Sigmoid colon (tissue), 7 donors: ENCODE data around the gene RTN4. TPM values are rescaled to one million over a fixed set of nuclear protein-coding genes. Genes with fewer than 3 reads are reported as not detected.

Experiments
- DNase-seq: peaks from one replicate; pipeline ENCODE4 v3.0.0-alpha.2; 2019
- H3K27ac ChIP-seq, 4 donors: fragments of 200-600 bp; sonication (generic); one replicate each; pipeline ENCODE4 v1.5.1; 2016 to 2019; ENCODE audit warnings: mild to moderate bottlenecking in 1 of 4
- H3K27me3 ChIP-seq, 3 donors: fragments of 200-600 bp; sonication (generic); one replicate each; pipeline ENCODE4 v1.5.1; 2019; ENCODE audit warnings: mild to moderate bottlenecking in 1 of 3
- H3K36me3 ChIP-seq, 4 donors: fragments of 200-600 bp; sonication (generic); one replicate each; pipeline ENCODE4 v1.5.1; 2016 to 2019
- H3K4me1 ChIP-seq, 4 donors: fragments of 200-600 bp; sonication (generic); one replicate each; pipeline ENCODE4 v1.5.1; 2017 to 2019
- H3K4me3 ChIP-seq, 4 donors: fragments of 200-600 bp; sonication (generic); one replicate each; pipeline ENCODE4 v1.5.1; 2017 to 2019; ENCODE audit warnings: mild to moderate bottlenecking in 2 of 4, moderate library complexity in 1 of 4
- H3K9me3 ChIP-seq, 4 donors: fragments of 200-600 bp in 3 of 4; sonication (generic) in 3 of 4; one replicate each; pipeline versions ENCODE4 v1.5.1 to v1.6.1; 2013 to 2019
- CTCF ChIP-seq, 4 experiments: fragments of 450-650 bp in 3 of 4; fragments of 200-600 bp in 1 of 4; IDR thresholded peaks; one replicate each; pipeline ENCODE4 v1.5.1; 2016 to 2019; ENCODE audit warnings: antibody characterized with exemption in 4 of 4, mild to moderate bottlenecking in 3 of 4, moderate library complexity in 2 of 4
- EP300 ChIP-seq, 4 donors: sonication (generic); formaldehyde crosslinking; IDR thresholded peaks; one replicate each; pipeline ENCODE4 v1.6.1; 2017; ENCODE audit warnings: antibody characterized with exemption in 4 of 4
- POLR2A ChIP-seq, 2 donors: fragments of 450-650 bp; IDR thresholded peaks; one replicate each; pipeline ENCODE4 v1.6.1; 2016; ENCODE audit warnings: antibody characterized with exemption in 2 of 2, mild to moderate bottlenecking in 2 of 2, moderate library complexity in 2 of 2
- POLR2AphosphoS5 ChIP-seq, 4 donors: sonication (generic); formaldehyde crosslinking; IDR thresholded peaks; one replicate each; pipeline ENCODE4 v1.6.1; 2017; ENCODE audit warnings: antibody characterized with exemption in 4 of 4
- WGBS, 2 donors: extraction: QIAGEN DNeasy Blood & Tissue Kit; methylation state at CpG; one replicate each; pipeline ENCODE4 v1.1.7; 2013; 5-methylcytosine and 5-hydroxymethylcytosine counted together
- intact Hi-C: fragments of 100-400 bp; cut with DNase I; formaldehyde crosslinking; loops from one replicate; pipeline ENCODE4 v1.15.1; 2023
- polyA plus RNA-seq, 3 donors: library from polyadenylated mRNA; stranded (reverse); fragments of 200-250 nt; gene quantifications; one replicate each; pipeline ENCODE4 v1.2.3, GENCODE V29; 2013
- total RNA-seq, 4 donors: library from RNA; depleted of rRNA; stranded (reverse); fragments of >200 nt; gene quantifications; one replicate each; pipeline ENCODE4 v1.1.0, GENCODE V29; 2016
- donor health status: healthy with polysubstance abuse.
- donor health status: Bipolar disorder and iron deficiency.
- donor health status: healthy.

Gene RTN4
- total and polyA plus RNA-seq, 7 donors: 54.1 to 264 (median 153) TPM

GRCh38 chr2:54958717-54959371 lies 91.4 kb downstream of the RTN4 start:
- H3K9me3 ChIP-seq: no peaks in the 10 kb centered on the region
- no peak overlapping the region for H3K4me3 ChIP-seq
- intact Hi-C loops: no loop called here
- peaks cover 0 to 9% (median 2%) of the 10 kb centered on the region in 4 donors for H3K4me1 ChIP-seq
- no peaks in the 10 kb centered on the region for H3K36me3 ChIP-seq
- TF ChIP-seq EP300 (IDR thresholded peaks at IDR 0.05) (no peak), POLR2A (IDR thresholded peaks at IDR 0.05) (no peak), CTCF (IDR thresholded peaks at IDR 0.05) (no peak), POLR2AphosphoS5 (IDR thresholded peaks at IDR 0.05) (no peak)
- DNase-seq: no peak
- 82 to 89% methylated on average over 14 of the region's 14 CpGs for WGBS, 2 donors
- H3K27me3 ChIP-seq: no peaks in the 10 kb centered on the region
- no peak overlapping the region for H3K27ac ChIP-seq

GRCh38 chr2:54957321-54957999 lies 92.8 kb downstream of the RTN4 start:
- intact Hi-C loops: no loop called here
- Histone ChIP-seq H3K27me3 (no peaks in the 10 kb centered on the region), H3K27ac (no peak overlapping the region), H3K4me3 (no peak overlapping the region), H3K9me3 (no peaks in the 10 kb centered on the region), H3K4me1 (peaks cover 0 to 9% (median 2%) of the 10 kb centered on the region in 4 donors), H3K36me3 (no peaks in the 10 kb centered on the region)
- no peak for DNase-seq
- no peak for TF ChIP-seq POLR2A (IDR thresholded peaks at IDR 0.05)
- WGBS, 2 donors: 92 to 95% methylated on average over 18 of the region's 18 CpGs

- WGBS, 2 donors: 19 to 69% methylated on average over 2 of the region's 2 CpGs
- no peak for TF ChIP-seq EP300 (IDR thresholded peaks at IDR 0.05)
- no peak overlapping the region for H3K27ac ChIP-seq
Measured at GRCh38 chr2:54956111-54956627, 94.1 kb downstream of the RTN4 start.

GRCh38 chr2:54955358-54956110 lies 94.7 kb downstream of the RTN4 start:
- Histone ChIP-seq H3K27ac (no peak overlapping the region), H3K4me3 (no peak overlapping the region), H3K9me3 (no peaks in the 10 kb centered on the region), H3K36me3 (no peaks in the 10 kb centered on the region), H3K27me3 (no peaks in the 10 kb centered on the region), H3K4me1 (peaks cover 0 to 9% (median 2%) of the 10 kb centered on the region in 4 donors)
- no peak for DNase-seq
- intact Hi-C loops: no loop called here
- 65 to 76% methylated on average over 9 of the region's 9 CpGs for WGBS, 2 donors
- TF ChIP-seq POLR2AphosphoS5 (IDR thresholded peaks at IDR 0.05) (no peak), CTCF (IDR thresholded peaks at IDR 0.05) (no peak), EP300 (IDR thresholded peaks at IDR 0.05) (no peak), POLR2A (IDR thresholded peaks at IDR 0.05) (no peak)

More at GRCh38 chr2:54956111-54956627, 94.1 kb downstream of the RTN4 start:
- Histone ChIP-seq H3K4me3 (no peak overlapping the region), H3K27me3 (no peaks in the 10 kb centered on the region), H3K36me3 (no peaks in the 10 kb centered on the region), H3K4me1 (peaks cover 0 to 9% (median 2%) of the 10 kb centered on the region in 4 donors), H3K9me3 (no peaks in the 10 kb centered on the region)
- intact Hi-C loops: no loop called here
- no peak for DNase-seq

GRCh38 chr2:54954705-54955357 lies 95.4 kb downstream of the RTN4 start:
- Histone ChIP-seq H3K4me3 (no peak overlapping the region), H3K9me3 (no peaks in the 10 kb centered on the region), H3K36me3 (no peaks in the 10 kb centered on the region), H3K27me3 (no peaks in the 10 kb centered on the region), H3K27ac (no peak overlapping the region), H3K4me1 (peaks cover 0 to 9% (median 2%) of the 10 kb centered on the region in 4 donors)
- WGBS, 2 donors: 96 to 98% methylated on average over 3 of the region's 3 CpGs
- DNase-seq: no peak
- intact Hi-C loops: no loop called here
- TF ChIP-seq EP300 (IDR thresholded peaks at IDR 0.05) (no peak), CTCF (IDR thresholded peaks at IDR 0.05) (no peak), POLR2A (IDR thresholded peaks at IDR 0.05) (no peak), POLR2AphosphoS5 (IDR thresholded peaks at IDR 0.05) (no peak)
